Transverse colon (tissue), 4 donors: ENCODE data around the gene MRFAP1. TPM values are rescaled to one million over a fixed set of nuclear protein-coding genes. Genes with fewer than 3 reads are reported as not detected.

Experiments used
- DNase-seq: peaks from one replicate; pipeline ENCODE4 v3.0.0-alpha.2; 2019
- H3K27ac ChIP-seq, 4 donors: fragments of 200-600 bp; sonication (generic); 2 replicates each; pipeline ENCODE4 v1.5.1; 2016 to 2018; ENCODE audit warnings: inconsistent platforms in 4 of 4
- H3K27me3 ChIP-seq: fragments of 200-600 bp; sonication (generic); 2 replicates; pipeline ENCODE4 v1.5.1; 2017; ENCODE audit warnings: inconsistent platforms
- H3K36me3 ChIP-seq, 4 donors: fragments of 200-600 bp; sonication (generic); 2 replicates each; pipeline ENCODE4 v1.5.1; 2017 to 2019; ENCODE audit warnings: inconsistent platforms in 4 of 4
- H3K4me1 ChIP-seq, 4 donors: fragments of 200-600 bp; sonication (generic); 2 replicates each; pipeline ENCODE4 v1.5.1; 2017 to 2020; ENCODE audit warnings: inconsistent platforms in 4 of 4
- H3K4me3 ChIP-seq, 4 donors: fragments of 200-600 bp; sonication (generic); 1 replicate in 1 of 4; 2 replicates in 3 of 4; pipeline versions ENCODE4 v1.5.1 to v1.6.1; 2017 to 2019; ENCODE audit warnings: inconsistent platforms in 4 of 4
- H3K9me3 ChIP-seq, 2 donors: fragments of 200-600 bp; sonication (generic); 2 replicates each; pipeline ENCODE4 v1.5.1; 2017 to 2019; ENCODE audit warnings: inconsistent platforms in 2 of 2
- EP300 ChIP-seq: sonication (generic); formaldehyde crosslinking; IDR thresholded peaks from one replicate; pipeline ENCODE4 v1.6.1; 2017; ENCODE audit warnings: antibody characterized with exemption, low read depth
- POLR2A ChIP-seq: fragments of 450-650 bp; IDR thresholded peaks from one replicate; pipeline ENCODE4 v1.6.1; 2016; ENCODE audit warnings: antibody characterized with exemption, mild to moderate bottlenecking, moderate library complexity
- POLR2AphosphoS5 ChIP-seq, 3 donors: sonication (generic); formaldehyde crosslinking; IDR thresholded peaks; one replicate each; pipeline ENCODE4 v1.6.1; 2016; ENCODE audit warnings: antibody characterized with exemption in 3 of 3
- WGBS, 2 donors: methylation state at CpG; one replicate each; pipeline ENCODE4 v1.1.5; 2018; ENCODE audit warnings: low coverage in 1 of 2; 5-methylcytosine and 5-hydroxymethylcytosine counted together
- in situ Hi-C, 4 donors: fragments of 200-750 bp; cut with MboI; loops; one replicate each; pipeline versions ENCODE4 v1.15.0 to v1.15.1; 2017; ENCODE audit warnings: low sequenced_read_pairs in 3 of 4, low pct_ligation_motif_present in 1 of 4, low pct_unique_long_range_greater_than_20kb in 1 of 4
- intact Hi-C: fragments of 100-400 bp; cut with DNase I; formaldehyde crosslinking; loops from one replicate; pipeline ENCODE4 v1.15.1; 2023; ENCODE audit warnings: low total_unique reads
- total RNA-seq, 4 donors: library from RNA; depleted of rRNA; stranded (reverse); fragments of >200 nt; gene quantifications; one replicate each; pipeline ENCODE4 v1.1.0, GENCODE V29; 2016
- TF ChIP-seq, protein P1 (sequence below), 5 experiments: fragments of 200-600 bp in 3 of 5; fragments of 450-650 bp in 2 of 5; sonication (generic) in 3 of 5; IDR thresholded peaks; 1 replicate in 2 of 5; 2 replicates in 3 of 5; pipeline ENCODE4 v1.5.1; 2016 to 2017; ENCODE audit warnings: antibody characterized with exemption in 5 of 5, inconsistent platforms in 3 of 5, mild to moderate bottlenecking in 2 of 5, moderate library complexity in 1 of 5

MRFAP1 gene
- total RNA-seq, 4 donors from 2014 or later: 96.3 to 229 (median 125) TPM

GRCh38 chr4:6643141-6643847 is 2.8 kb downstream of the MRFAP1 start:
- in situ Hi-C loops: no loop called here
- intact Hi-C loops: loop anchor here (10.0 kb wide), 1 partner anchor 62 kb away; the partner anchor contains the start of gene MRFAP1L1
- Histone ChIP-seq H3K4me1 (peaks cover 10 to 28% (median 22%) of the 10 kb centered on the region in 4 donors), H3K4me3 (no peak overlapping the region), H3K27ac (no peak overlapping the region), H3K36me3 (peaks cover 0 to 4% (median 0%) of the 10 kb centered on the region in 4 donors), H3K9me3 (no peaks in the 10 kb centered on the region), H3K27me3 (no peaks in the 10 kb centered on the region)
- 88% methylated on average over 3 to 8 of the region's 8 CpGs for WGBS, 2 donors
- no peak for TF ChIP-seq POLR2AphosphoS5 (IDR thresholded peaks at IDR 0.05)
- TF ChIP-seq, protein P1, sequence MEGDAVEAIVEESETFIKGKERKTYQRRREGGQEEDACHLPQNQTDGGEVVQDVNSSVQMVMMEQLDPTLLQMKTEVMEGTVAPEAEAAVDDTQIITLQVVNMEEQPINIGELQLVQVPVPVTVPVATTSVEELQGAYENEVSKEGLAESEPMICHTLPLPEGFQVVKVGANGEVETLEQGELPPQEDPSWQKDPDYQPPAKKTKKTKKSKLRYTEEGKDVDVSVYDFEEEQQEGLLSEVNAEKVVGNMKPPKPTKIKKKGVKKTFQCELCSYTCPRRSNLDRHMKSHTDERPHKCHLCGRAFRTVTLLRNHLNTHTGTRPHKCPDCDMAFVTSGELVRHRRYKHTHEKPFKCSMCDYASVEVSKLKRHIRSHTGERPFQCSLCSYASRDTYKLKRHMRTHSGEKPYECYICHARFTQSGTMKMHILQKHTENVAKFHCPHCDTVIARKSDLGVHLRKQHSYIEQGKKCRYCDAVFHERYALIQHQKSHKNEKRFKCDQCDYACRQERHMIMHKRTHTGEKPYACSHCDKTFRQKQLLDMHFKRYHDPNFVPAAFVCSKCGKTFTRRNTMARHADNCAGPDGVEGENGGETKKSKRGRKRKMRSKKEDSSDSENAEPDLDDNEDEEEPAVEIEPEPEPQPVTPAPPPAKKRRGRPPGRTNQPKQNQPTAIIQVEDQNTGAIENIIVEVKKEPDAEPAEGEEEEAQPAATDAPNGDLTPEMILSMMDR (IDR thresholded peaks at IDR 0.05): no peak
- no peak for TF ChIP-seq POLR2A
- TF ChIP-seq EP300: no peak
- DNase-seq: no peak

DNA sequence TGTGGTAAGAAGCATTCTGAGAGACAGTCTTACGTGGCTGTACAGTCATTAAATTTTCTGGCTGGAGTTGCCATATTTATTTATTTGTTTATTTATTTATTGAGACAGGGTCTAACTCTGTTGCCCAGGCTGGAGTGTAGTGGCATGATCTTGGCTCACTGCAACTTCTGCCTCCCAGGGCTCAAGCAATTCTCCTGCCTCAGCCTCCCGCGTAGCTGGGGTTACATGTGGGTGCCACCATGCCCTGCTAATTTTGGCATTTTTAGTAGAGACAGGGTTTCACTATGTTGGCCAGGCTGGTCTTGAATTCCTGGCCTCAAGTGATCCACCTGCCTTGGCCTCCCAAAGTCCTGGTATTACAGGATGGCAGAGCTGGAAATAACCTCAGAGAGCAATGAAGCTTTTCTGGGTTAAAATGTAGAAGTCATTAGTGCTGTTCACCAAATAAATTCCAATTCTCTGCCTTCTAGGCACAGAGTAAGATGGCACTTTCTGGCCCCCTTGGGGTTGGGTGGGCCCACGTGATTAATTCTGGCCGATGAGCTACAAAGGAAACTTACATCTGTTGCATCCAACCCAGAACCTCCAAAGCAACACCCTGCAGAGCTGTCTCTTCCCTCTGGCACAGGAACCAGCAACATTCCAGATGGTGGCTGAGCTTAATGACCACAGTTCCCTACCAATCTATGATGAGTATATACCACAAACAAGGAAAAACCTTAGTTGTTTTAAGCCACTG is 4.5 kb downstream of the MRFAP1 start:
- no peaks in the 10 kb centered on the region for H3K9me3 ChIP-seq
- 73 to 97% methylated on average over 3 to 5 of the region's 5 CpGs for WGBS, 2 donors
- TF ChIP-seq, protein P1 (IDR thresholded peaks at IDR 0.05): no peak
- TF ChIP-seq POLR2A: no peak
- no peak for TF ChIP-seq POLR2AphosphoS5 (IDR thresholded peaks at IDR 0.05)
- TF ChIP-seq EP300: no peak
- DNase-seq: no peak
- no peak overlapping the region for H3K4me3 ChIP-seq
- in situ Hi-C loops (no loop called here), intact Hi-C loops (loop anchor here (10.0 kb wide), 1 partner anchor 60 kb away; the partner anchor contains the start of gene MRFAP1L1)
- H3K27me3 ChIP-seq: no peaks in the 10 kb centered on the region
- H3K27ac ChIP-seq: no peak overlapping the region
- peaks cover 10 to 24% (median 18%) of the 10 kb centered on the region in 4 donors for H3K4me1 ChIP-seq
- peaks cover 0 to 4% (median 0%) of the 10 kb centered on the region in 4 donors for H3K36me3 ChIP-seq

DNA sequence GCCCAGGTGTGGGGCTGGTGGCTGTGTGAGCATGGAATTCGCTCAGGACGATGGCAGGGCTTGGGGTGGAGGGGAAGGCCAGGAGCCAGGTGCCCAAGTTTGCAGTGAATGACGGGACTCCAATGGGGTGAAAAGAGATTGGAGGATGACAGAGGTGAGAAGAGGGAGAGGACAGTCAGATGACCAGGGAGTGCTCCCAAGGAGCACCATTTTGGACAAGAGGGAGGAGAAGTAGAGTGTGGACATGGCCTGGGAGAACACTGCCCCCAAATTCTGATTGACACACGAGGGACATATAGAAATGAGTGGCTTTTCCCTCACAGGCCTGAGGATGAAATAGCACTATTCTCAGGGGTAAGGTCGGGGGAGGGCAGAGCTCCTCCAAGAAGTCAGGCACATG is 6.7 kb downstream of the MRFAP1 start:
- Histone ChIP-seq H3K27ac (no peak overlapping the region), H3K4me1 (peaks cover 5 to 12% (median 10%) of the 10 kb centered on the region in 4 donors), H3K36me3 (peaks cover 0 to 4% (median 0%) of the 10 kb centered on the region in 4 donors), H3K27me3 (no peaks in the 10 kb centered on the region), H3K4me3 (no peak overlapping the region), H3K9me3 (no peaks in the 10 kb centered on the region)
- no peak for TF ChIP-seq POLR2AphosphoS5 (IDR thresholded peaks at IDR 0.05)
- TF ChIP-seq POLR2A: no peak
- no peak for TF ChIP-seq EP300
- TF ChIP-seq, protein P1 (IDR thresholded peaks at IDR 0.05): no peak
- in situ Hi-C loops: no loop called here
- no peak for DNase-seq
- intact Hi-C loops: loop anchor here (10.0 kb wide), 1 partner anchor 58 kb away; the partner anchor contains the start of gene MRFAP1L1
- 77 to 86% methylated on average over 2 to 5 of the region's 5 CpGs for WGBS, 2 donors

- intact Hi-C loops (loop anchor here (10.0 kb wide), 1 partner anchor 57 kb away; the partner anchor contains the start of gene MRFAP1L1), in situ Hi-C loops (no loop called here)
- TF ChIP-seq, protein P1 (IDR thresholded peaks at IDR 0.05): no peak
- no peak for DNase-seq
- H3K27me3 ChIP-seq: no peaks in the 10 kb centered on the region
- H3K4me1 ChIP-seq: peaks cover under 1 to 6% (median 5%) of the 10 kb centered on the region in 4 donors
- no peak overlapping the region for H3K27ac ChIP-seq
- H3K4me3 ChIP-seq: no peak overlapping the region
- H3K9me3 ChIP-seq: no peaks in the 10 kb centered on the region
- 63 to 80% methylated on average over 1 to 6 of the region's 6 CpGs for WGBS, 2 donors
- peaks cover 0 to 4% (median 0%) of the 10 kb centered on the region in 4 donors for H3K36me3 ChIP-seq
Observed at GRCh38 chr4:6647582-6648230, 7.2 kb downstream of the MRFAP1 start.
